Tibial nerve (tissue), 4 donors: ENCODE data around the gene PTPRR. TPM values are rescaled to one million over a fixed set of nuclear protein-coding genes. Genes with fewer than 3 reads are reported as not detected.

Source experiments
- DNase-seq, 2 donors: peaks; one replicate each; pipeline ENCODE4 v3.0.0-alpha.2; 2019; ENCODE audit warnings: low spot score in 2 of 2
- H3K27ac ChIP-seq, 4 donors: fragments of 200-600 bp; sonication (generic) in 3 of 4; one replicate each; pipeline ENCODE4 v1.5.1; 2017 to 2019; ENCODE audit warnings: mild to moderate bottlenecking in 1 of 4
- H3K27me3 ChIP-seq, 2 donors: fragments of 200-600 bp; sonication (generic) in 1 of 2; one replicate each; pipeline versions ENCODE4 v1.5.1 to v1.6.0; 2017 to 2019
- H3K36me3 ChIP-seq, 3 donors: fragments of 200-600 bp; sonication (generic); one replicate each; pipeline ENCODE4 v1.5.1; 2018 to 2019
- H3K4me1 ChIP-seq, 4 donors: fragments of 200-600 bp; sonication (generic) in 3 of 4; one replicate each; pipeline ENCODE4 v1.5.1; 2017 to 2019
- H3K4me3 ChIP-seq, 4 donors: fragments of 200-600 bp; sonication (generic) in 3 of 4; one replicate each; pipeline ENCODE4 v1.5.1; 2017 to 2019; ENCODE audit warnings: mild to moderate bottlenecking in 1 of 4, moderate library complexity in 1 of 4
- H3K9me3 ChIP-seq, 4 donors: fragments of 200-600 bp; sonication (generic) in 3 of 4; one replicate each; pipeline ENCODE4 v1.5.1; 2017 to 2019
- CTCF ChIP-seq, 5 experiments: fragments of 200-600 bp in 3 of 5; fragments of 450-650 bp in 2 of 5; sonication (generic) in 3 of 5; IDR thresholded peaks; one replicate each; pipeline ENCODE4 v1.5.1; 2016 to 2019; ENCODE audit warnings: antibody characterized with exemption in 5 of 5, mild to moderate bottlenecking in 3 of 5, moderate library complexity in 2 of 5
- EP300 ChIP-seq, 2 donors: sonication (generic); formaldehyde crosslinking; IDR thresholded peaks; one replicate each; pipeline ENCODE4 v1.6.1; 2017; ENCODE audit warnings: antibody characterized with exemption in 2 of 2, mild to moderate bottlenecking in 1 of 2
- POLR2A ChIP-seq, 2 donors: fragments of 450-650 bp; IDR thresholded peaks; one replicate each; pipeline ENCODE4 v1.6.1; 2017; ENCODE audit warnings: antibody characterized with exemption in 2 of 2, mild to moderate bottlenecking in 2 of 2, moderate library complexity in 2 of 2
- WGBS, 2 donors: methylation state at CpG; one replicate each; pipeline ENCODE4 v1.1.5; 2018; 5-methylcytosine and 5-hydroxymethylcytosine counted together
- total RNA-seq, 4 donors: library from RNA; depleted of rRNA; stranded (reverse); fragments of >200 nt; gene quantifications; one replicate each; pipeline ENCODE4 v1.1.0, GENCODE V29; 2016

PTPRR gene
- total RNA-seq, 4 donors from 2014 or later, result not detected

GRCh38 chr12:70895956-70896355, 24.6 kb downstream of the PTPRR start:
- Histone ChIP-seq H3K27me3 (no peaks in the 10 kb centered on the region), H3K36me3 (no peaks in the 10 kb centered on the region), H3K4me1 (no peaks in the 10 kb centered on the region), H3K4me3 (no peak overlapping the region), H3K9me3 (peaks cover 0 to 4% (median 0%) of the 10 kb centered on the region in 4 donors), H3K27ac (no peak overlapping the region)
- DNase-seq, result no peak
- no peak for TF ChIP-seq EP300 (IDR thresholded peaks at IDR 0.05)
- no peak for TF ChIP-seq POLR2A (IDR thresholded peaks at IDR 0.05)
- TF ChIP-seq CTCF (IDR thresholded peaks at IDR 0.05), result no peak
- 95 to 98% methylated on average over 1 of the region's 1 CpG for WGBS, 2 donors

GRCh38 chr12:70892593-70892992, 27.9 kb downstream of the PTPRR start:
- no peaks in the 10 kb centered on the region for H3K4me1 ChIP-seq
- no peaks in the 10 kb centered on the region for H3K27me3 ChIP-seq
- H3K4me3 ChIP-seq, result no peak overlapping the region
- no peaks in the 10 kb centered on the region for H3K9me3 ChIP-seq
- H3K27ac ChIP-seq, result no peak overlapping the region
- TF ChIP-seq POLR2A (IDR thresholded peaks at IDR 0.05) (no peak), EP300 (IDR thresholded peaks at IDR 0.05) (no peak), CTCF (IDR thresholded peaks at IDR 0.05) (no peak)
- WGBS, 2 donors, result 90 to 92% methylated on average over 5 of the region's 5 CpGs
- DNase-seq, result no peak
- H3K36me3 ChIP-seq, result no peaks in the 10 kb centered on the region

- Histone ChIP-seq H3K4me3 (no peak overlapping the region), H3K27ac (no peak overlapping the region), H3K36me3 (no peaks in the 10 kb centered on the region), H3K4me1 (no peaks in the 10 kb centered on the region), H3K27me3 (no peaks in the 10 kb centered on the region), H3K9me3 (no peaks in the 10 kb centered on the region)
- no peak for DNase-seq
- TF ChIP-seq POLR2A (IDR thresholded peaks at IDR 0.05) (no peak), CTCF (IDR thresholded peaks at IDR 0.05) (no peak), EP300 (IDR thresholded peaks at IDR 0.05) (no peak)
- WGBS, 2 donors, result 48 to 65% methylated on average over 1 of the region's 1 CpG
These were observed 29.4 kb downstream of the PTPRR start for GRCh38 chr12:70890895-70891832.

- H3K4me1 ChIP-seq, result no peaks in the 10 kb centered on the region
- no peak overlapping the region for H3K27ac ChIP-seq
- H3K36me3 ChIP-seq, result no peaks in the 10 kb centered on the region
- no peak overlapping the region for H3K4me3 ChIP-seq
- TF ChIP-seq POLR2A (IDR thresholded peaks at IDR 0.05) (no peak), CTCF (IDR thresholded peaks at IDR 0.05) (no peak), EP300 (IDR thresholded peaks at IDR 0.05) (no peak)
- DNase-seq, result no peak
- 58 to 60% methylated on average over 3 of the region's 3 CpGs for WGBS, 2 donors
- no peaks in the 10 kb centered on the region for H3K27me3 ChIP-seq
- no peaks in the 10 kb centered on the region for H3K9me3 ChIP-seq
These were observed 34.6 kb downstream of the PTPRR start for GRCh38 chr12:70885956-70886355.

GRCh38 chr12:70883855-70884254, 36.7 kb downstream of the PTPRR start:
- WGBS, 2 donors, result 38 to 47% methylated on average over 1 of the region's 1 CpG
- H3K36me3 ChIP-seq, result no peaks in the 10 kb centered on the region
- TF ChIP-seq EP300 (IDR thresholded peaks at IDR 0.05) (no peak), POLR2A (IDR thresholded peaks at IDR 0.05) (no peak), CTCF (IDR thresholded peaks at IDR 0.05) (no peak)
- H3K9me3 ChIP-seq, result no peaks in the 10 kb centered on the region
- H3K27ac ChIP-seq, result no peak overlapping the region
- H3K27me3 ChIP-seq, result no peaks in the 10 kb centered on the region
- H3K4me3 ChIP-seq, result no peak overlapping the region
- DNase-seq, result no peak
- no peaks in the 10 kb centered on the region for H3K4me1 ChIP-seq
